HEK293 (cell line): ENCODE data around the gene FHIT.

Experiments used
- CTCF ChIA-PET: fragments of 350-600 bp; formaldehyde crosslinking; extraction: SDS; loops from one replicate; lab custom pipeline; 2021; ENCODE audit warnings: antibody characterized with exemption; lab: Yijun Ruan, JAX
- POLR2A ChIA-PET: fragments of 300-600 bp; formaldehyde crosslinking; extraction: SDS; loops from one replicate; lab custom pipeline; 2020; ENCODE audit warnings: antibody characterized with exemption, inconsistent platforms; lab: Yijun Ruan, JAX
- H3K27ac ChIP-seq: fragments of 200-500 bp; sonication (Bioruptor generic); 2 replicates; pipeline ENCODE4 v1.5.1; 2014; ENCODE audit warnings: low read depth, low read length, control low read depth, inconsistent platforms; ENCODE audit errors: extremely low read depth
- H3K36me3 ChIP-seq, 2 experiments: fragments of 200-500 bp in 1 of 2; sonication (Bioruptor generic) in 1 of 2; 1 replicate in 1 of 2; 2 replicates in 1 of 2; pipeline ENCODE4 v1.5.1; 2014 to 2017; ENCODE audit warnings: inconsistent platforms in 2 of 2, low read length in 2 of 2; ENCODE audit not compliant: control insufficient read depth in 2 of 2, insufficient read depth in 1 of 2
- H3K4me1 ChIP-seq: fragments of 200-500 bp; sonication (Bioruptor generic); 2 replicates; pipeline ENCODE4 v1.5.1; 2014; ENCODE audit warnings: mild to moderate bottlenecking, low read length, inconsistent platforms; ENCODE audit not compliant: control insufficient read depth, insufficient read depth
- H3K4me3 ChIP-seq: 2 replicates; pipeline ENCODE4 v1.5.1; 2011; ENCODE audit warnings: low read depth, mild to moderate bottlenecking, control low read depth, low read length, moderate library complexity
- H3K9me3 ChIP-seq: fragments of 200-500 bp; sonication (Bioruptor generic); 2 replicates; pipeline ENCODE4 v1.5.1; 2014; ENCODE audit warnings: low read depth, low read length, inconsistent platforms; ENCODE audit not compliant: control insufficient read depth, insufficient read depth
- GLIS1 ChIP-seq: fragments of 450-650 bp; formaldehyde crosslinking; IDR thresholded peaks from 2 replicates; pipeline ENCODE4 v1.5.1; 2016; ENCODE audit warnings: missing biosample characterization, missing genetic modification characterization
- HOXA7 ChIP-seq: sonication (generic); formaldehyde crosslinking; IDR thresholded peaks from 2 replicates; pipeline ENCODE4 v1.8.1; 2022; ENCODE audit warnings: missing genetic modification reagents, borderline replicate concordance
- KLF10 ChIP-seq: fragments of 450-650 bp; IDR thresholded peaks from 2 replicates; pipeline ENCODE4 v1.5.1; 2018; ENCODE audit warnings: missing biosample characterization, mild to moderate bottlenecking, missing genetic modification characterization
- KLF8 ChIP-seq: fragments of 450-650 bp; formaldehyde crosslinking; IDR thresholded peaks from 2 replicates; pipeline ENCODE4 v1.5.1; 2016; ENCODE audit warnings: missing biosample characterization, missing genetic modification characterization
- SALL2 ChIP-seq: fragments of 450-650 bp; formaldehyde crosslinking; IDR thresholded peaks from 2 replicates; pipeline ENCODE4 v1.5.0; 2017; ENCODE audit warnings: missing biosample characterization, mild to moderate bottlenecking, missing genetic modification characterization, borderline replicate concordance
- SCRT1 ChIP-seq: fragments of 450-650 bp; formaldehyde crosslinking; IDR thresholded peaks from 2 replicates; pipeline ENCODE4 v1.5.1; 2016; ENCODE audit warnings: missing biosample characterization, missing genetic modification characterization, borderline replicate concordance
- ZBTB10 ChIP-seq: fragments of 450-650 bp; formaldehyde crosslinking; IDR thresholded peaks from 2 replicates; pipeline ENCODE4 v1.5.1; 2016; ENCODE audit warnings: missing biosample characterization, missing genetic modification characterization
- ZFP37 ChIP-seq: fragments of 450-650 bp; formaldehyde crosslinking; IDR thresholded peaks from 2 replicates; pipeline ENCODE4 v1.5.1; 2016; ENCODE audit warnings: missing biosample characterization, missing genetic modification characterization
- ZNF10 ChIP-seq: fragments of 450-650 bp; formaldehyde crosslinking; IDR thresholded peaks from 2 replicates; pipeline ENCODE4 v1.5.1; 2017; ENCODE audit warnings: missing biosample characterization, missing genetic modification characterization
- ZNF155 ChIP-seq: fragments of 450-650 bp; formaldehyde crosslinking; IDR thresholded peaks from 2 replicates; pipeline ENCODE4 v1.5.1; 2016; ENCODE audit warnings: missing biosample characterization, missing genetic modification characterization
- ZNF157 ChIP-seq: fragments of 450-650 bp; formaldehyde crosslinking; IDR thresholded peaks from 2 replicates; pipeline ENCODE4 v1.5.1; 2016; ENCODE audit warnings: missing biosample characterization, missing genetic modification characterization
- ZNF354C ChIP-seq: fragments of 450-650 bp; formaldehyde crosslinking; IDR thresholded peaks from 2 replicates; pipeline ENCODE4 v1.5.1; 2016; ENCODE audit warnings: missing biosample characterization, missing genetic modification characterization, low read depth, borderline replicate concordance
- ZNF391 ChIP-seq: fragments of 450-650 bp; formaldehyde crosslinking; IDR thresholded peaks from 2 replicates; pipeline ENCODE4 v1.5.1; 2016; ENCODE audit warnings: low read depth, missing biosample characterization, missing genetic modification characterization, borderline replicate concordance
- ZNF398 ChIP-seq: fragments of 450-650 bp; formaldehyde crosslinking; IDR thresholded peaks from 2 replicates; pipeline ENCODE4 v1.5.1; 2017; ENCODE audit warnings: missing biosample characterization, missing genetic modification characterization
- ZNF48 ChIP-seq: fragments of 450-650 bp; formaldehyde crosslinking; IDR thresholded peaks from 2 replicates; pipeline ENCODE4 v1.5.1; 2016; ENCODE audit warnings: missing biosample characterization, missing genetic modification characterization
- ZNF521 ChIP-seq: fragments of 450-650 bp; formaldehyde crosslinking; IDR thresholded peaks from 2 replicates; pipeline ENCODE4 v1.5.1; 2017; ENCODE audit warnings: missing biosample characterization, mild to moderate bottlenecking, missing genetic modification characterization
- ZNF548 ChIP-seq: fragments of 450-650 bp; formaldehyde crosslinking; IDR thresholded peaks from 2 replicates; pipeline ENCODE4 v1.5.1; 2016; ENCODE audit warnings: missing biosample characterization, missing genetic modification characterization
- ZNF555 ChIP-seq: fragments of 450-650 bp; formaldehyde crosslinking; conservative IDR thresholded peaks from 2 replicates; pipeline ENCODE4 v1.5.1; 2017; ENCODE audit warnings: missing biosample characterization, mild to moderate bottlenecking, missing genetic modification characterization, inconsistent platforms
- ZNF654 ChIP-seq: fragments of 450-650 bp; formaldehyde crosslinking; IDR thresholded peaks from 2 replicates; pipeline ENCODE4 v1.5.1; 2016; ENCODE audit warnings: low read depth, missing biosample characterization, missing genetic modification characterization
- ZNF658 ChIP-seq: fragments of 450-650 bp; formaldehyde crosslinking; IDR thresholded peaks from 2 replicates; pipeline ENCODE4; 2016; ENCODE audit warnings: missing biosample characterization, missing genetic modification characterization
- ZNF76 ChIP-seq: fragments of 450-650 bp; formaldehyde crosslinking; IDR thresholded peaks from 2 replicates; pipeline ENCODE4; 2016; ENCODE audit warnings: low read depth, missing biosample characterization, missing genetic modification characterization, borderline replicate concordance
- ZSCAN5A ChIP-seq: fragments of 450-650 bp; formaldehyde crosslinking; IDR thresholded peaks from 2 replicates; pipeline ENCODE4 v1.5.1; 2016; ENCODE audit warnings: missing biosample characterization, missing genetic modification characterization
- TF ChIP-seq, protein P1 (sequence below): fragments of 450-650 bp; formaldehyde crosslinking; IDR thresholded peaks from 2 replicates; pipeline ENCODE4 v1.5.1; 2016; ENCODE audit warnings: missing biosample characterization, missing genetic modification characterization, low read depth
- TF ChIP-seq, protein P2 (sequence below): fragments of 450-650 bp; formaldehyde crosslinking; IDR thresholded peaks from 2 replicates; pipeline ENCODE4 v1.5.1; 2017; ENCODE audit warnings: missing biosample characterization, missing genetic modification characterization

Gene FHIT

DNA sequence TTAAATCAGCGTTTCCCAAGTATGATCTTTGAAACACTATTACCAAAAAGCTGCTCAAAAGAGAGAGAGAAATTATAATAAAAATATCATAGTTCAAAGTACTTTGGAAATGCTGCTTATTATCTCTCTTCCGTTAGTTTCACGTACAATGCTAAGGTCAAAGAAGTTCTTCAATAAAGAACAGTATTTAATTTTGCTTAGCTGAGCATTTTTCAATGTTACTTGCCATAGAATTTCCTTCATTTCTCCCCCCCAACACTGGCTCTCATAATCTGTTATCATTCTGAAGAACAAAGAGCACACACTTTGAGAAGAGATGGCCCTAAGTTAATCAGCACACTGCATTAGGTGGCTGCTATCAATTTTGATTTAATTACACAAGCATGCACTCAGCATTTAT lies 1360.6 kb downstream of the FHIT start (continued):
- TF ChIP-seq HOXA7 (CRISPR knock-in tag) (no peak), ZNF48 (tag by site-specific recombination) (no peak), ZNF654 (tag by site-specific recombination) (no peak)

DNA sequence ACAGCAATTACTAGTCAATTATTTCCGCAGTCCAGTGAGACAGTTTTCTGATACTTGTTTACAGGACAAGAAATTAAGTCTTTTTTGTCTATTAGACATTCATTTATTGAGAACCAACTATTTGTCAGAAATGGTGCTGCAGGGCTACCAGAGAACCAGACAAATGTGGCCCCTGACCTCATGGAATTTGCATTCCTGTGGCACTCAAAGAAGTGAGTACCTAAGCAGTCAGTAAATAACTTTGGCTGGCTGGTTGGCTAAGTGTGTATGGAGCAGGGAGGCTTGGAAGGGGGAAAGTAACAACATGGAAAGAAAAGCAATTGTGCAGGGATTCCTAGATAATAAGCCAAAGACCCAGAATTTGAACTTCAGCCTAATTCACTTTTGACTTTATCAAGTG lies 1364.5 kb downstream of the FHIT start:
- no peak overlapping the region for H3K4me3 ChIP-seq
- H3K36me3 ChIP-seq, result no peaks in the 10 kb centered on the region
- no peaks in the 10 kb centered on the region for H3K9me3 ChIP-seq
- TF ChIP-seq ZNF548 (tag by site-specific recombination), result no peak
- no peak for TF ChIP-seq ZNF555 (tag by site-specific recombination)
- TF ChIP-seq KLF10, result no peak
- no peak for TF ChIP-seq ZNF10 (tag by site-specific recombination)
- no peak for TF ChIP-seq ZFP37 (tag by site-specific recombination)
- no peak for TF ChIP-seq KLF8
- TF ChIP-seq ZNF521 (tag by site-specific recombination), result no peak
- no peak for TF ChIP-seq ZNF155 (tag by site-specific recombination)
- no peak for TF ChIP-seq ZNF658 (tag by site-specific recombination)
- no peak for TF ChIP-seq ZSCAN5A
- no peak for TF ChIP-seq ZNF157 (tag by site-specific recombination)
- no peak for TF ChIP-seq GLIS1 (tag by site-specific recombination)
- TF ChIP-seq, protein P1, sequence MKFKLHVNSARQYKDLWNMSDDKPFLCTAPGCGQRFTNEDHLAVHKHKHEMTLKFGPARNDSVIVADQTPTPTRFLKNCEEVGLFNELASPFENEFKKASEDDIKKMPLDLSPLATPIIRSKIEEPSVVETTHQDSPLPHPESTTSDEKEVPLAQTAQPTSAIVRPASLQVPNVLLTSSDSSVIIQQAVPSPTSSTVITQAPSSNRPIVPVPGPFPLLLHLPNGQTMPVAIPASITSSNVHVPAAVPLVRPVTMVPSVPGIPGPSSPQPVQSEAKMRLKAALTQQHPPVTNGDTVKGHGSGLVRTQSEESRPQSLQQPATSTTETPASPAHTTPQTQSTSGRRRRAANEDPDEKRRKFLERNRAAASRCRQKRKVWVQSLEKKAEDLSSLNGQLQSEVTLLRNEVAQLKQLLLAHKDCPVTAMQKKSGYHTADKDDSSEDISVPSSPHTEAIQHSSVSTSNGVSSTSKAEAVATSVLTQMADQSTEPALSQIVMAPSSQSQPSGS (tag by site-specific recombination), result no peak
- TF ChIP-seq ZNF398 (tag by site-specific recombination), result no peak
- H3K4me1 ChIP-seq, result no peaks in the 10 kb centered on the region
- H3K27ac ChIP-seq, result no peak overlapping the region
- CTCF ChIA-PET, result no interaction called here
- POLR2A ChIA-PET, result no interaction called here

- H3K4me3 ChIP-seq, result no peak overlapping the region
- ChIA-PET CTCF (interaction anchor here (0.6 kb wide), 1 partner anchor 8 kb away, joined by 3 read pairs; no protein-coding TSS in a partner anchor), POLR2A (no interaction called here)
- H3K4me1 ChIP-seq, result no peaks in the 10 kb centered on the region
- no peaks in the 10 kb centered on the region for H3K36me3 ChIP-seq
- no peaks in the 10 kb centered on the region for H3K9me3 ChIP-seq
- no peak overlapping the region for H3K27ac ChIP-seq
- no peak for TF ChIP-seq ZNF391
- TF ChIP-seq SALL2 (tag by site-specific recombination), result no peak
- TF ChIP-seq, protein P2, sequence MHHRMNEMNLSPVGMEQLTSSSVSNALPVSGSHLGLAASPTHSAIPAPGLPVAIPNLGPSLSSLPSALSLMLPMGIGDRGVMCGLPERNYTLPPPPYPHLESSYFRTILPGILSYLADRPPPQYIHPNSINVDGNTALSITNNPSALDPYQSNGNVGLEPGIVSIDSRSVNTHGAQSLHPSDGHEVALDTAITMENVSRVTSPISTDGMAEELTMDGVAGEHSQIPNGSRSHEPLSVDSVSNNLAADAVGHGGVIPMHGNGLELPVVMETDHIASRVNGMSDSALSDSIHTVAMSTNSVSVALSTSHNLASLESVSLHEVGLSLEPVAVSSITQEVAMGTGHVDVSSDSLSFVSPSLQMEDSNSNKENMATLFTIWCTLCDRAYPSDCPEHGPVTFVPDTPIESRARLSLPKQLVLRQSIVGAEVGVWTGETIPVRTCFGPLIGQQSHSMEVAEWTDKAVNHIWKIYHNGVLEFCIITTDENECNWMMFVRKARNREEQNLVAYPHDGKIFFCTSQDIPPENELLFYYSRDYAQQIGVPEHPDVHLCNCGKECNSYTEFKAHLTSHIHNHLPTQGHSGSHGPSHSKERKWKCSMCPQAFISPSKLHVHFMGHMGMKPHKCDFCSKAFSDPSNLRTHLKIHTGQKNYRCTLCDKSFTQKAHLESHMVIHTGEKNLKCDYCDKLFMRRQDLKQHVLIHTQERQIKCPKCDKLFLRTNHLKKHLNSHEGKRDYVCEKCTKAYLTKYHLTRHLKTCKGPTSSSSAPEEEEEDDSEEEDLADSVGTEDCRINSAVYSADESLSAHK (tag by site-specific recombination), result no peak
- TF ChIP-seq SCRT1, result no peak
- TF ChIP-seq ZNF76 (tag by site-specific recombination), result no peak
- TF ChIP-seq ZNF354C, result no peak
- TF ChIP-seq ZBTB10 (tag by site-specific recombination), result no peak
These were observed 1365.3 kb downstream of the FHIT start for GRCh38 chr3:59885899-59886400.
